HEK293 (cell line): Measurements from ENCODE around the gene AP2A1.

Experiments used
- CTCF ChIA-PET: fragments of 350-600 bp; formaldehyde crosslinking; extraction: SDS; loops from one replicate; lab custom pipeline; 2021; ENCODE audit warnings: antibody characterized with exemption; lab: Yijun Ruan, JAX
- POLR2A ChIA-PET: fragments of 300-600 bp; formaldehyde crosslinking; extraction: SDS; loops from one replicate; lab custom pipeline; 2020; ENCODE audit warnings: antibody characterized with exemption, inconsistent platforms; lab: Yijun Ruan, JAX
- H3K27ac ChIP-seq: fragments of 200-500 bp; sonication (Bioruptor generic); 2 replicates; pipeline ENCODE4 v1.5.1; 2014; ENCODE audit warnings: low read depth, low read length, control low read depth, inconsistent platforms; ENCODE audit errors: extremely low read depth
- H3K36me3 ChIP-seq, 2 experiments: fragments of 200-500 bp in 1 of 2; sonication (Bioruptor generic) in 1 of 2; 1 replicate in 1 of 2; 2 replicates in 1 of 2; pipeline ENCODE4 v1.5.1; 2014 to 2017; ENCODE audit warnings: inconsistent platforms in 2 of 2, low read length in 2 of 2; ENCODE audit not compliant: control insufficient read depth in 2 of 2, insufficient read depth in 1 of 2
- H3K4me1 ChIP-seq: fragments of 200-500 bp; sonication (Bioruptor generic); 2 replicates; pipeline ENCODE4 v1.5.1; 2014; ENCODE audit warnings: mild to moderate bottlenecking, low read length, inconsistent platforms; ENCODE audit not compliant: control insufficient read depth, insufficient read depth
- H3K4me3 ChIP-seq: 2 replicates; pipeline ENCODE4 v1.5.1; 2011; ENCODE audit warnings: low read depth, mild to moderate bottlenecking, control low read depth, low read length, moderate library complexity
- H3K9me3 ChIP-seq: fragments of 200-500 bp; sonication (Bioruptor generic); 2 replicates; pipeline ENCODE4 v1.5.1; 2014; ENCODE audit warnings: low read depth, low read length, inconsistent platforms; ENCODE audit not compliant: control insufficient read depth, insufficient read depth
- BCL11B ChIP-seq: fragments of 450-650 bp; formaldehyde crosslinking; IDR thresholded peaks from 2 replicates; pipeline ENCODE4 v1.5.1; 2016; ENCODE audit warnings: low read depth, missing biosample characterization, missing genetic modification characterization
- KLF8 ChIP-seq: fragments of 450-650 bp; formaldehyde crosslinking; IDR thresholded peaks from 2 replicates; pipeline ENCODE4 v1.5.1; 2016; ENCODE audit warnings: missing biosample characterization, missing genetic modification characterization
- KLF9 ChIP-seq: fragments of 450-650 bp; formaldehyde crosslinking; IDR thresholded peaks from 2 replicates; pipeline ENCODE4 v1.5.1; 2016; ENCODE audit warnings: missing biosample characterization, missing genetic modification characterization, low read depth
- MEIS1 ChIP-seq: sonication (generic); formaldehyde crosslinking; IDR thresholded peaks from 2 replicates; pipeline ENCODE4 v1.8.1; 2022; ENCODE audit warnings: missing genetic modification reagents, mild to moderate bottlenecking, borderline replicate concordance
- PBX3 ChIP-seq: sonication (generic); formaldehyde crosslinking; IDR thresholded peaks from 2 replicates; pipeline ENCODE4 v1.8.1; 2022; ENCODE audit warnings: mild to moderate bottlenecking, moderate library complexity, missing genetic modification reagents
- PRDM1 ChIP-seq: fragments of 450-650 bp; formaldehyde crosslinking; IDR thresholded peaks from 2 replicates; pipeline ENCODE4; 2016; ENCODE audit warnings: missing biosample characterization, missing genetic modification characterization
- PRDM10 ChIP-seq: fragments of 450-650 bp; formaldehyde crosslinking; IDR thresholded peaks from 2 replicates; pipeline ENCODE4 v1.5.1; 2016; ENCODE audit warnings: missing biosample characterization, missing genetic modification characterization
- REST ChIP-seq: fragments of 450-650 bp; formaldehyde crosslinking; IDR thresholded peaks from 2 replicates; pipeline ENCODE4 v1.5.1; 2016; ENCODE audit warnings: missing biosample characterization, missing genetic modification characterization
- ZBTB1 ChIP-seq: fragments of 450-650 bp; formaldehyde crosslinking; IDR thresholded peaks from 2 replicates; pipeline ENCODE4 v1.5.1; 2016; ENCODE audit warnings: missing biosample characterization, missing genetic modification characterization
- ZBTB26 ChIP-seq: fragments of 450-650 bp; formaldehyde crosslinking; optimal IDR thresholded peaks from 2 replicates; pipeline ENCODE3; 2016; ENCODE audit warnings: missing biosample characterization, mild to moderate bottlenecking, missing genetic modification characterization
- ZBTB8A ChIP-seq: fragments of 450-650 bp; formaldehyde crosslinking; IDR thresholded peaks from 2 replicates; pipeline ENCODE4 v1.5.1; 2016; ENCODE audit warnings: missing biosample characterization, missing genetic modification characterization
- ZNF10 ChIP-seq: fragments of 450-650 bp; formaldehyde crosslinking; IDR thresholded peaks from 2 replicates; pipeline ENCODE4 v1.5.1; 2017; ENCODE audit warnings: missing biosample characterization, missing genetic modification characterization
- ZNF140 ChIP-seq: fragments of 450-650 bp; formaldehyde crosslinking; IDR thresholded peaks from 2 replicates; pipeline ENCODE4 v1.5.1; 2016; ENCODE audit warnings: missing biosample characterization, missing genetic modification characterization
- ZNF146 ChIP-seq: fragments of 450-650 bp; formaldehyde crosslinking; IDR thresholded peaks from 2 replicates; pipeline ENCODE4 v1.5.1; 2016; ENCODE audit warnings: missing biosample characterization, missing genetic modification characterization
- ZNF266 ChIP-seq: fragments of 450-650 bp; formaldehyde crosslinking; IDR thresholded peaks from 2 replicates; pipeline ENCODE4 v1.5.1; 2016; ENCODE audit warnings: missing biosample characterization, missing genetic modification characterization, low read depth
- ZNF335 ChIP-seq: fragments of 450-650 bp; formaldehyde crosslinking; conservative IDR thresholded peaks from 2 replicates; pipeline ENCODE4 v1.5.1; 2016; ENCODE audit warnings: missing biosample characterization, missing genetic modification characterization
- ZNF398 ChIP-seq: fragments of 450-650 bp; formaldehyde crosslinking; IDR thresholded peaks from 2 replicates; pipeline ENCODE4 v1.5.1; 2017; ENCODE audit warnings: missing biosample characterization, missing genetic modification characterization
- ZNF548 ChIP-seq: fragments of 450-650 bp; formaldehyde crosslinking; IDR thresholded peaks from 2 replicates; pipeline ENCODE4 v1.5.1; 2016; ENCODE audit warnings: missing biosample characterization, missing genetic modification characterization
- ZNF629 ChIP-seq: fragments of 450-650 bp; formaldehyde crosslinking; IDR thresholded peaks from 2 replicates; pipeline ENCODE4 v1.5.1; 2017; ENCODE audit warnings: missing biosample characterization, missing genetic modification characterization
- ZNF660 ChIP-seq: fragments of 450-650 bp; IDR thresholded peaks from 2 replicates; pipeline ENCODE4 v1.5.1; 2018; ENCODE audit warnings: missing biosample characterization, mild to moderate bottlenecking, missing genetic modification characterization
- ZNF692 ChIP-seq: fragments of 450-650 bp; formaldehyde crosslinking; IDR thresholded peaks from 2 replicates; pipeline ENCODE4 v1.5.1; 2016; ENCODE audit warnings: missing biosample characterization, missing genetic modification characterization
- ZNF776 ChIP-seq: fragments of 450-650 bp; formaldehyde crosslinking; IDR thresholded peaks from 2 replicates; pipeline ENCODE4 v1.5.0; 2017; ENCODE audit warnings: missing biosample characterization, missing genetic modification characterization, borderline replicate concordance
- ZNF792 ChIP-seq: fragments of 450-650 bp; formaldehyde crosslinking; IDR thresholded peaks from 2 replicates; pipeline ENCODE4 v1.5.1; 2016; ENCODE audit warnings: missing biosample characterization, missing genetic modification characterization

Gene AP2A1

GRCh38 chr19:49766007-49766929 is 533 bp upstream of the AP2A1 start (continued):
- TF ChIP-seq MEIS1 (CRISPR knock-in tag) (no peak), ZNF776 (no peak), ZNF266 (no peak), PBX3 (CRISPR knock-in tag) (peak; percentile 98), KLF8 (tag by site-specific recombination) (peak; percentile 98), ZBTB8A (tag by site-specific recombination) (peak; percentile 97), ZNF660 (tag by site-specific recombination) (0 out of 2 replicates have a peak, but pooled peaks have one; percentile 20), ZNF398 (tag by site-specific recombination) (peak; percentile 62; the same call in 1 of the 2 replicates), ZNF792 (tag by site-specific recombination) (no peak), BCL11B (no peak), ZNF629 (0 out of 2 replicates have a peak, but pooled peaks have one; percentile 20), KLF9 (tag by site-specific recombination) (peak; percentile 91), ZNF146 (tag by site-specific recombination) (no peak), ZNF140 (tag by site-specific recombination) (no peak), ZBTB1 (tag by site-specific recombination) (no peak), PRDM1 (tag by site-specific recombination) (peak; percentile 89), ZNF692 (tag by site-specific recombination) (no peak; the same call in 1 of the 2 replicates), ZNF548 (tag by site-specific recombination) (no peak), ZNF10 (tag by site-specific recombination) (peak; percentile 64)

- Histone ChIP-seq H3K4me3 (peak overlapping the region; percentile 98), H3K27ac (peak overlapping the region; percentile 71), H3K36me3 (peaks cover 0 to 4% of the 10 kb centered on the region in 2 experiments; a peak in 1 of 3 replicates), H3K4me1 (peaks cover 20% of the 10 kb centered on the region), H3K9me3 (no peaks in the 10 kb centered on the region)
- ChIA-PET POLR2A (interaction anchor here (0.5 to 2.1 kb wide), 18 partner anchors 12 to 788 kb away, joined by 3 to 15 read pairs (median 4); partner anchors contain the start of genes ADM5, FUZ, NUP62 and PTOV1), CTCF (interaction anchor here (0.6 to 1.5 kb wide), 2 partner anchors 50 to 95 kb away, joined by 3 to 9 read pairs; no protein-coding TSS in a partner anchor)
- TF ChIP-seq ZBTB26 = peak; percentile 14
- TF ChIP-seq ZNF335 (tag by site-specific recombination) = peak; percentile 91
- TF ChIP-seq REST (tag by site-specific recombination) = no peak
- peak; percentile 24; the same call in 1 of the 2 replicates for TF ChIP-seq PRDM10
Measured at GRCh38 chr19:49767381-49767780, 580 bp downstream of the AP2A1 start.
